Stimulated activated CD4-positive, alpha-beta T cell treated with anti-CD3 and anti-CD28 coated beads, Interleukin-15, amount 100 ng/mL, for 24 hours (primary cell): ENCODE results near the gene COL6A1.

ENCODE experiments used
- DNase-seq: peaks from one replicate; pipeline ENCODE4 v3.0.0-alpha.2; 2020

COL6A1 gene

DNA sequence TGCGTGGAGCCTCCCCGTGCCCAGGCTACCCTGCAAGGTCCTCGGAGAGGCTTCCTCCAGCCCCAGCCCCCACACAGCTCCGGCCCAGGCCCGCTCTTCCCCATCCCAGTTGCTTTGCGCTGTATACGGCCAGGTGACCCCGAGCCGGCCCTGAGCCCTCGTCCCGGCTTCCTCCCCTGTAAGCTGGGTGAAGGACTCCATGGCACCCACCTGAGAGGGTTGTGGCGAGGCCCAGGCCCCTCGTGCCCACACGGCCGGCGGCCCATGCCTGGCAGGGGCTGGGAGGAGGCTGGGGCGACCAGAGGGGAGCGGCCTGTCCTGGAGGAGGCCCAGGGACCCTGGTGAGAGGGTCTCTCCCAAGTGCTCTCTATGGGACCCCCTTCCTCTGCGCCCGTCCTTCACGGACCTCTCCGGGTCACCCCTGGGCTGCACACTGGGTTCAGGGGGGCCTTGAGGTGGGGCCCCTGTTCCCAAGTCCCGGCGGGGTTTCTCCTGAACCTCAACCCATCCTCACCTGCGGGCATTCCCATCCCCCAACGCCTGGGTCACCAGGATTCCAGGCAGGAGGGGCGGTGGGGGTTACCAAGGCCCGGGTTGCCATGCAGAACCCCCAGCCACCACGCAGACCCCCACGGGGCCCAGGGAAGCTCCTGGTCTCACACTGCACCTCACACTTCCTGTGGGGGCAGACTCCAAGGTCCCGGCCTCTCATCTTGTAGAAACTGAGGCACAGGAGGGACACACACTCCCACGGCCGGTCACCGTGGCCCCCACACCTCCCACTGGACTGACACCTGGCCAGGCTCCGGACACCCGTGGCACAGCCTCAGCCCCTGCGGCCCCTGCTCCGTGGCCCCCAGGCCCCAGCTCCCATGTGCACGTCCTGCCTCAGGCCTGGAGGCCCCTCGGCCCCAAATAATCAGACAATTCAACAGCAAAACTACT, 25.2 kb downstream of the COL6A1 start:
- DNase-seq: no peak

DNA sequence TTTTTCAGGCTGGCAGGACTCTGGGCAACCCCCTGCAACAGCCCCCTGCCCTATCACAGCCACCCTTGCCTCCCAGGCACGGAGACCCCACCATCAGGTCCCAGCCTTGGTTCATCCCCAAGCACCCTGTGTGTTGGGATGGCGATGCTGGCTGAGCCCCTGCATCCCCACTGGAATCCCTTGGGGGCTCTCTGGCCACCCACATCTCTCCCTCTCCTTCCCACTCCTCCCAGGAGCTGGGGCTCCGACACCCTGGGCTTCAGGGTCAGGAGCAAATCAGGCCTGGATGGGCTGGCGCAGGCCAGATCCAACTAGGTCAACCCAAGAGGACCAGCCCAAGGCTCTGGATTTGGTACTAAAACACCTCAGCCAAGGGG, 25.9 kb downstream of the COL6A1 start:
- DNase-seq: no peak

DNA sequence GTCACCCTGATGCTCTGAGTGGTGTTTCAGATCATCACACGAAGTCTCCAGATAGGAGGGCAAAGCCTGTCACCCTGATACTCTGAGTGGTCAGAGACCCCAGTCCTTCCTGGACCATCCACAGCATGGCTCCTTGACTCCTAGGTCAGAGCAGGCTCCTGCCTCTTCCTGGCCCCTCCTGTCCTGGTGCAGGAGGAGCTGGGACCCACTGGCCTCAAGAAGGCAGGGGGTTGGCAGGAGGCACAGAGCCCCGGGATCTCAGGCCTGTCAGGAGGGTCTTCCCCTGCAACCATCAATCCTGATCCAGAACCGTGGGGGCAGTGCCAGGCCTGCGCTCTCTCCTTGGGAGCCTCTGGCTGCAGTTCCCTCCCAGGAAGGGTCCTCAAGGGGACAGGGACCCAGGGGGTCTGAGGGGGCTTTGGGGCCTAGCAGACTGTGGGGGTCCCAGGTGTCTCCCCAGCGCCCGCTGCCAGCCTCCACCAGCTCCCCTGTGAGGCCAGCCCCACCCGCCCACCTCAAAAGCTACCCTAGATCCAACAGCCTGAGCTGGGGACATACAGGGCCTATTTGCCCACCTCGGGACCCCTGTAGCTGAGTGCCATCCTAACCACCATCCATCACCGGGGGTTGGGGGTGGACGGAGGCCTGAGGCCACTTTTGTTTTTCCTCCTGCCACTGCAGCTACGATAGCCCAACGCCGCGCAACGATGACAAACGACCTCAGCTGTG, 27.5 kb downstream of the COL6A1 start:
- DNase-seq: no peak

DNA sequence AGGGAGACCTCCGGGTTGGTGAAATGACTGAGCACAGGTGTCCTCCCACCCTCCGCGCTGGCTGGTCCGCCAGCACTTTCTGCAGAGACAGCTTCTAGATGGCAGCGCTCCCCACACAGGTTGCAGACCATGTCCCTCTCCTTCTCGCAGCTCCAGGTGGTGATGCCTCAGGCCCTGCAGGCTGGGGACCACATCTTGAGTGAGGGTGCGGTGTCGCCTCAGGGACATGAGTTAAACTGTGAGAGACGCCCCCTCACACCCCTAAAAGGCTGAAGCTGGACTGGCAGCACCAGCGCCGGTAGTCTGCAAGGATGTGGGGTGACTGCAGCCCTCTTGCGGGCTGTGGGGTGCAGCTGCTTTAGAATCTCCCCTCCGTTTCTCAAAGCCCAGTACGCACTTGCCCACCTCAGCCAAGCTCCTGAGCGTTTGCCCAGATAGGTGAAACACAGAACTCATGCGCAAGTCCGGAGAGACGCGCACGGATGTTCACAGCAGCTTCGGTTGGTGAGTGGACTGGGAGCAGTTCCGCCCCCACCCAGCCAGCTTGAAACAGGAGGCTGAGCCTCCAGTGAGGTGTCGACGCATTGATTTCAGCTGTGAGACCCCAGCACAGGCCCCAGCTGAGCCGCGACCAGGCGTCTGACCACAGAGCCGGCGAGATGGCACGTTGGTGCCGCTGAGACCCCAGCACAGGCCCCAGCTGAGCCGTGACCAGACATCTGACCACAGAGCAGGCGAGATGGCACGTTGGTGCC, 28.6 kb downstream of the COL6A1 start:
- DNase-seq: no peak

DNA sequence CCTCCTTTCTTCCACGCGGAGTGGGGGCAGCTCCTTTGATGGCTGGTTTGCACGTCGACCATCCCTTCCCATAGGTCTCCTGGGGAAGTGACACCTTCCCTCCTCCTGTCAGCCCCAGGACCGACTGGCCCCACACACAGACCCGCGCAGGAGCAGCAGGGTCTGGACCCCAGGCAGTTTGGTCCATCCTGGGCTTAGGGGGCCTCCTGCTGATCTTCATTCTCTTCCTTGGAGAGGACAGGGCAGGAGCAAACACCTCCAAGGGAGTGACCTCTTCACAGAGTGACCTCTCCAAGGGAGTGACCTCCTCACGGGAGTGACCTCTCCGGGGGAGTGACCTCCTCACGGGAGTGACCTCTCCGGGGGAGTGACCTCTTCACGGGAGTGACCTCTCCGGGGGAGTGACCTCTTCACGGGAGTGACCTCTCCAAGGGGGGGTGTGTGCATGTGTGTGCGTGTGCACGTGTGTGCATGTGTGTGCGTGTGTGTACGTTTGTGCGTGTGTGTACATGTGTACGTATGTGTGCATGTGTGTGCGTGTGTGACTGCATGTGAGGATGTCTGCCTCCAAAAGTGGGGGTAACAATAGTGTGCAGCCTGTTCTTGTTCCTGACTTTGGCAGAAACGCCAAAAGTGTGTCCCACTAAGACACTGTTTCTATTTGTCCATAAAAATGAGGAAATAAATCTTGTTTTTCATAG, 29.8 kb downstream of the COL6A1 start:
- no peak for DNase-seq

DNA sequence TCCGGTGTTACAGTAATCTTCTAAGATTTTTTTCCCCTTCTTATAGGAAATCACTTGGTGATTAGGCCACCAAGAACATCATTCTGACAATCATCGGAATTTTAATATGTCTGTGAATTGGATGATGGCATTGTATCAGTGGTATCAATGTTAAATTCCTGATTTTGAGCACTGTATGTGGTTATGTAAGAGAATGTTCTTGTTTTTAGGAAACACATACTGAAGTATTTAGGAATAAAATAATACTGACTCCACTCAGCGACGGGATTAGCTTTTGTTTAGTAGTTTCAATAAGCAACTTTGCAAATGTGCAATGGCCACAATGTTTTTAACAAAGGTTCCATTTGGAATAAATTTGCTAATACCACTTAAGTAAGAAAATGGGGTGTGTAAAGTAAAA, 30.6 kb downstream of the COL6A1 start:
- DNase-seq: no peak

DNA sequence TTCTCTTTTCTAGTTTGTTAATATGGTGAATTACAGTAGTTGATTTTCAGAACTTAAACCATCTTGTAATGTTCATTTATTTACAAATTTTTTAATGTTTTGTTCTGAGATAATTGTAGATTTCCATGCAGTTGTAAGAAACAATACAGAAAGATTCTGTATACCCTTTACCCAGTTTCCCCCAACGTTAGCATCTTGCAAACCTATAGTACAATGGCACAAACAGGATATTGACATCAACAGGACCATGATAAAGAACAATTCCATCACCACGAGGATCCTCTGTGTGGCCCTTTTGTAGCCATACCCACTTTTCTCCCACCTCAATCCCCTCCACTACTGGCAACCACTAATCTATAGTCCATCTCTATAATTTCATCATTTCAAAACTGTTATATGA, 33.3 kb downstream of the COL6A1 start:
- no peak for DNase-seq

DNA sequence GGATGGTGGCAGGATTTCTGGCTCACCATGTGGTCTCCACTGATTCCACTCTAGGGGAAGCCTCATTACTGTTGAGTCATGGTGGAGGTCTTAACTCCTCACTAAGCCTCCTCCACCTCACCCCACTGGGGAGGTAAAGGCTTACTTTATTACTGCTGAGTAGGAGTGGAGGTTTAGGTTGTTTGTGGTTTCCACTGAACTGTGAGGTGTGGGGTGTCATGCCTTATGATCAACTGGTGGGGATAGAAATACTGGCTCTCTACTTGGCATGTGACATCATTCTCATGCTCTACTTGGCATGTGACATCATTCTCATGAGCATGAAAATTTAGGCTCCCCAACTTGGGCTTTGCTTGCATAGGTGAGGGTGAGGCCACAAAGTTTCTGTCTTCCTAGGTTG, 35.6 kb downstream of the COL6A1 start:
- DNase-seq: no peak

DNA sequence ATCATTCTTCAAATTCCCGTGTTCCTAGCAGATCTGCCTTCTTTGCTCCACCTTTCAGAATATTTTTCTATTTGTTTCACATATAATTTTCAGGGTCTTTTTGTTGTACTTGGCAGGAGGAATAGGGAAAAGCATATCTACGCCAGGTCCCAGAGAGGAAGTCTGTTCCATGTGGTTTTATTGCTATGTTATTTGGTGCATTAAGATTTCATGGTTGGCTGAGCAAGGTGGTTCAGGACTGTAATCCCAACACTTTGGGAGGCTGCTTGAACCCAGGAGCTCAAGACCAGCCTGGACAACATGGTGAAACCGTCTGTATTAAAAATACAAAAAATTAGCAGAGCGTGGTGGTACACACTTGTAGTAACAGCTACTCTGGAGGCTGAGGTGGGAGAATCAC, 36.1 kb downstream of the COL6A1 start:
- DNase-seq: no peak

DNA sequence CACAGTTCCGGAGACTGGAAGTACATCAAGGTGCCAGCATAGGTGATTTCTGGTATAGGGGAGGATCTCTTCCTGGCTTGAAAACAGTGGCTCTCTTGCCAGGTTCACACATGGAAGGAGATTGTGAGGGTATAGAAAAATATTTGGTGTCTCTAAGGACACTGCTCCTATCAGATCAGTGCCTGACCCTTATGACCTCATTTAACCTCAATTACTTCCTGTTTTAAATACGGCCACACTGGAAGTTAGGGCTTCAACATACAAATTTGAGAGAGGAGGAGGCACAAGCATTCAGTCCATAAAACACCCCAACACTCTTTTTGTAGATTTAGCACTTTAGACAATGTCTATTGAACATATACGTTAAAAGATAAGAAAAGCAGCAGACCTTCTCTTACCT, 37.0 kb downstream of the COL6A1 start:
- no peak for DNase-seq

DNA sequence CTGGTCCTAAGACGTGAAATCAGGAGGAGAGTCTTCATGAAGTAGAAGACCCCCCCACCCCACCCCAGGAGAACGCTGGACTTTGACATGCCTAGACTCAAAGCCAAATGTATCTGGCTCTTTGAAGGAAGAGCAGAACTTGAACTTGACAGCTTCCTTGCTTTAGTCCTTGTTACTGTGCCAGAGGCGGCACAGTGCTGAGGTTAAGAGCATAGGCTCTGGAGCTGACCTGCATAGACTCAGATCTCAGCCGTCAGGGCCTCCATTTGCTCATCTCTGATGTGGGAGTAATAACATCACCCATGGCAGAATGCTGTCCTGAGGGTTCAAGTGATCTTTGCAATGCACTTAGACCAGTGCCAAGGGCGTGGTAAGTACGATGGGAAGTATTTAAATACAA, 39.0 kb downstream of the COL6A1 start:
- DNase-seq: no peak

DNA sequence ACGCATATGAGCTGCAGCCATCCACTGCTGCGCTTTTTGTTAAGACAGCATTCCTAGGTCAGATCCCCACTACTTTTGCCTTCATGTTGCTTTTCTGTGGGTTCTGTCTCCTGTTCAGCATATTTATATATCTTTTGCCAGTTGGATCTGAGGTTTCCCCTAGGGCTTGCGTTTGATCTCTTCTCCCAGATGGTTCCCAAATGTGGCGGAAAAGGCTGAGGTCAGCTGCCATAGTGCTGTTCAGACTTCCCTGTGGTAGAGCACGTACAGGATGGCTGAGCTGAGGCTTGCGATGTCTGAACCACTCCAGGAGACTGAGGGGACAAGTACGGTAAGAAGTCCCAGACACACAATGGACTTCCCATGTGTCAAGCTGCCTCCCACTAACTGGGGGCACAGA, 39.8 kb downstream of the COL6A1 start:
- DNase-seq: no peak

DNA sequence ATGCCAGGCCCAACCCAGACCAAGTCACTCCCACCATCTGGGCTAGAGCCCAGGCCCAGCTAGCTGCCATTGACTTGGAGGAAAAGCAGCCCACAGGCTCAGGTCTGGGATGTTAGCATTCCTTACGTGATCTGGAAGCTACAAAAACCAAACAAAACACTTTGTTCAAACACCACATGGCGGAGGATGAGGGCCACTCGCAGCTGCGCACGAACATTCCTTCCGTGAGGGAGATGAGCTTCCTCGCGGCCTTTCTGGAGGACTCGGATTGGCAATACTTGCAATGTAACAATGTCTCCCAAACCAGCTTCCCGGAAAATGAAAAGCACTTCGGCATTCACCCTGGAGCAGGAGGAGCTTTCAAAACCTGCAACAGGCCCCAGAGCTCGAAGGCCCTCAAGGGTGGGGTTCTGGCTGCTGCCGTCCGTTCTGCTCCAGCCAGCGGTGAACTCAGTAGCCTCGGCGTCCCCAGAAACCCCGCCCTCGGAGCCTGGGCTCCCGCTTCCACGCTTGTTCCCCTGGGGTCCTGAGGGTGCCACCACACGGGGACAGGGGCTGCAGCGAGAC, 40.5 kb downstream of the COL6A1 start:
- no peak for DNase-seq

DNA sequence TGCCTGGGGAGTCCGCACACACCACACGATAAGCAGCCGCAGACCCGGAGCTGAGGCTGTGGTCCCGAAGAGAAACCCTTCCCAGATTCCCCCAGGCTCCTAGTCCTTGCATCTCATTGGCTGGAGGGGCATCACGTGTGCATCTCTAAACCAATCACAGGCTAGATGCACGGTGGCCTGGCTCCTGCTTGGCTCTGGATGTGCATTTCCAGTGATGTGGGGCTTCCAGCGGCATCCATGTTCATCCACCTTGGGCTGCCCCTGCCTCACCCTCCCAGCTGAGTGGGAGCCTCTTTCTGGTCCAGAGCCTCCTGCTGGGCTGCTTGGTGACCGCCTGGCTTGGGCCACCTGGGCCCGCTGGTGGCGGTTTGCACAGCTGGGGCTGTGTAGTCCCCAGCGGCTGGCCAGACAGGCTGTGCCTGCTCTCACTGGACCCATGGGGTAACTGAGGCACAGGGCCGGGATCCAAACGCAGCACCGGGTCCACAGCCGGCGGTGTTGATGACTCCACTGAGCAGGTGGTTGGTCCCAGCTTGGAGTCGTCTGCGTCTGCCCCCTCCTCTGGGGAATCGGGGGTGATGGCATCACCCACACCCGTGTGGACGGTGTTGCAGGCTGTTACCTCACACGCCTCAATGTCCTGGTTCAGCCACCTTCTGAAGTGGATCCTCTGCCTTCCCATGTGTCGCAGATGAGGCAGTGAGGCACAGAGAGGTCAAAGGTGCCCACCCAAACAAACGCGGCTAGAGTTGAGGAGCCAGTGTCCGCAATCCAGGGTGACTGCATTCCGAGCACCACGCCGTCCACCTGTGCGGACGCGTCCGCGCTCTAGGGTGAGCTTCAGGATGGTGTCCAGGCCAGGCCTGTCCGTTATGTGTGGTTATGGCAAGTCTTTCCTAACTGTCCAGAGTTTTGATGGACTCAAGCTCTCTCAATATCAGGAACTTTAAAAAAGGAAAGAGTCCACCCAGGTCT, 41.3 kb downstream of the COL6A1 start:
- no peak for DNase-seq

DNA sequence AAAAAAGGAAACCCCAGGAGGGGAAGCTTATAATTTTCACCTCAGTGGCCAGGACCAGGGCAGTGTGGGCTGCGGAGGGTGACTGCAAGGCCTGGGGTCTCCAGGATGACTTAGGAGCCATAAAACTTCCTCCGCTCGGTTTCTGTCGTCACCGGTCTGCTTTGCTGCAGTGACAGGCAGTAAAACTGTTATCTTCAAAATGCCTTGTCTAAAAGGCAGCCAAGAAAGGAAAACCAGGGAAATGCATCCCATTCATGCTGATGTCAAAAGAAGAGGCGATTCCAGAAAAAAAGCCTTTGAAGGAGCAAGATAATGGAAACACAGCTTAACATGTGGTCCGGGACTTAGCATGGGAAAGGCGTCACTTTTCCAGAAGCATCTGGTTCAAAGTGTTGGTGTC, 42.0 kb downstream of the COL6A1 start:
- no peak for DNase-seq

DNA sequence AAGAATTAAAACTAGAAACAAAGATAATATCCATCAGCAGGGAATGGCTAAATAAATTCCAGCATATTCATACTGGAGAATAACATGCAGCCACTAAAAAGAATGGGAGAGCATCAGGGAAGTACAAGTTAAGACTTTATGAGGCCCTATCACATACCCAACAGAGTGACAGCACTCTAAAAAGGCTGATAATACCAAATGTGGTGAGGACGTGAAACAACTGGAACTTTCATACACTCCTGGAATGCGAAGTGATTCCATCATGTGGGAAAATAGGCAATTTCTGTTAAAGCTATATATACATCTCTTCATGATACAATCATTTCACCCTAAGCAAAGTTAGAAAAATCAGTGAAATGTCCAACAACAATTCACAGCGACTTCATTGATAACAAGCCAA, 42.6 kb downstream of the COL6A1 start:
- DNase-seq: no peak

DNA sequence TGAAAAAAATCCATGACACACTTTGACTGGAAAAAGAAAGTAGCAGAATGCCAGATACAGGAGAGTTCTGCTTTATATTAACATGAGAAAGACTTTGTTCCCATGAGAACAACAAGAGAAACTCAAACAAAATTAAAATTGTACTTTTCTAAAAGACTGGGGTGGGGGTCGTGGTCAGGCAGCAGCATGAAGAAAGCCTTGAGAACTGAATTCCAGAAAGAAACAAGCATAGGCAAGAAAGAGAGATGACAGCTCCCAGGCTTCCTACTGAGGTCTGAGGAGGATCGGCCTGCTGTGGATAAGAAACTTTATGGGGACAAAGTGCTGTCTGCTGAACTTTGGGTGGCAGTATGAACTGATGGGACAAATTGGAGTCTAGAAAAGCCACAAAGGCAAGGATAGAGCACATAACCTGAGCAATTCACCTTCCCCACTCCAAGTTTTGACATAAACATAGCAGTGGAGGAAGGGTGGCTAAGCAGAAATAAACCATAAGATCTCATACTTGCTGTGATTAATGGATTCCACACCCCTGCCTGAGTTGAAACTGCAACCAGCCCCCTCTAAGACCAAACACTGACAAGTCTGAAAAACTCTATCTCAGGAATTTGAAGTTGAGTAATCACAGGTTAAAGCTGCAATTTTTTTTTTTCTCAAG, 43.7 kb downstream of the COL6A1 start:
- DNase-seq: no peak

DNA sequence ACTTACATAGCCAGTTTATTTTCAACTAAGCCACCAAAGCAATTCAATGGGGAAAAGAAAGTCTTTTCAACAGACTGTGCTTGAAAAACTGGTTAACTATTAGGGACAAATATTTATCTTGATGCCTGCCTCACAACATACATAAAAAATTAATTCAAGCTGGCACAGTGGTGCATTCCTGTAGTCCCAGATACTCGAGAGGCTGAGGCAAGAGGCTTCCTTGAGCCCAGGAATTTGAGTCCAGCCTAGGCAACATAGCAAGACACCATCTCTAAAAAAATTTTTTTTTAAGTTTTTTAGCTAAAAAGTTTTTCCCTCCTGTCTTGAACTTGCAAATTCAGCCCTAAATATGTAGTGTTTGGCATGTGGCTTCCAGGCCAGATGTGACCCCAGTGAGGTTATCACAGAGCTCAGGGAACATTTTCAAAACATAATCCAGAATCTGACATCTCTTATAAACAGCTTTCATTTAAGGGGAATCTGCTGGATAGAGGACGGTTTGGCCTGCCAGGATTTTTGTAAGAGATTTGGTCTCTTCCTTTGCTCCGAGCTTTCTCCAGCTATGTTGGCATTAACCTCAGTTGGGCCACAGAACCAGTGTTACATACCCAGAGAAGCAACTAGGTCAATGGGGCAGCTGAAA, 46.4 kb downstream of the COL6A1 start:
- DNase-seq: no peak

DNA sequence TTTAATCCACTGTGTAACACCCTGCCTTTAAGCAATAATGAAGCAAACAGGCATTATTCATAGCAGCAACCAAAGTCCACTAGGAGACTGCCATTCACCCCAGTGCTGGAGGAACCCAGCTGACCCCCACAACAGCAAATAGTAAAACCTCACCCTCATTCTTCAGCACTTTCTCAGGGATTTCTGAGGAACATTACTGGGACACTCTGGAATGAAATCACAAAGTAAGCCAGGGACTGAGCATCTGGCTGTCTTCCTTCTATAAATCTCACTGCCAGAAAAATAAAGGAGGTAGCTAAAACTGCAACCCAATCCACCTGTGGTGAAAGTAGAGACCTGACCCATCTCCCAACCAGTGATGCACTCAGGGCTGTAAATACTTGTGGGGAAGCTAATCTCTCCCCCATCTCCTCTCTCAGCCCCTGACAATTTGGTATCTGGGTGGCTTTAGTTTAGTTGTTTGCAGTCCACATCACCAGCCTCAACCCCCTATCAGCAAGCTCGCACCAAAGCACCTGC, 47.1 kb downstream of the COL6A1 start:
- no peak for DNase-seq
